ENCODE data around the gene DMRT1.

- TF ChIP-seq POLR2A (IDR thresholded peaks at IDR 0.05) (no peak), CTCF (IDR thresholded peaks at IDR 0.05) (no peak)
Measured at GRCh38 chr9:892123-892522, 50.6 kb downstream of the DMRT1 start.

Measured in uterus (tissue), 2 donors.